HepG2 (cell line): ENCODE results near the gene CPXM2. TPM values are rescaled to one million over a fixed set of nuclear protein-coding genes. Genes with fewer than 3 reads are reported as not detected.

Experiments
- AFF4 ChIP-seq: sonication (generic); formaldehyde crosslinking; IDR thresholded peaks from 2 replicates; pipeline ENCODE4 v1.4.0; 2020; ENCODE audit warnings: missing genetic modification reagents
- KMT2A ChIP-seq: sonication (generic); formaldehyde crosslinking; IDR thresholded peaks from 2 replicates; pipeline ENCODE4 v1.4.0; 2020; ENCODE audit warnings: missing genetic modification reagents
- MTF1 ChIP-seq: sonication (generic); formaldehyde crosslinking; IDR thresholded peaks from 2 replicates; pipeline ENCODE4 v1.5.0; 2020; ENCODE audit warnings: missing genetic modification reagents
- PITX1 ChIP-seq: sonication (generic); formaldehyde crosslinking; IDR thresholded peaks from 2 replicates; pipeline ENCODE4 v1.5.1; 2020; ENCODE audit warnings: mild to moderate bottlenecking, missing genetic modification reagents
- RNF219 ChIP-seq: sonication (generic); formaldehyde crosslinking; IDR thresholded peaks from 2 replicates; pipeline ENCODE4 v1.5.0; 2020; ENCODE audit warnings: mild to moderate bottlenecking, missing genetic modification reagents
- ZFYVE20 ChIP-seq: sonication (generic); formaldehyde crosslinking; IDR thresholded peaks from 2 replicates; pipeline ENCODE4 v1.8.0; 2023; ENCODE audit warnings: low read depth, mild to moderate bottlenecking, moderate library complexity, missing genetic modification reagents, borderline replicate concordance
- ZNF337 ChIP-seq: sonication (generic); formaldehyde crosslinking; IDR thresholded peaks from 2 replicates; pipeline ENCODE4 v1.5.1; 2020; ENCODE audit warnings: missing genetic modification reagents, low read depth, mild to moderate bottlenecking, borderline replicate concordance
- polyA plus RNA-seq, 8 experiments: library from polyadenylated mRNA; depleted of rRNA in 3 of 8; stranded (reverse) in 7 of 8; unstranded in 1 of 8; fragments of >200 nt; fragmentation: Illumina TruSeq in 4 of 8; extraction: Trizol in 4 of 8; gene quantifications; 2 replicates each; pipeline versions ENCODE4 v1.2.1 to v1.2.3, GENCODE V29; 2011 to 2016; ENCODE audit warnings: low read depth in 4 of 8, missing spikeins in 1 of 8, mixed read lengths in 1 of 8; ENCODE audit not compliant: insufficient read depth in 1 of 8
- total RNA-seq, 5 experiments: library from RNA; depleted of rRNA; stranded (reverse); fragments of >200 nt; fragmentation: Illumina TruSeq; extraction: Trizol; gene quantifications; 2 replicates each; pipeline ENCODE4 v1.2.3, GENCODE V29; 2016; ENCODE audit warnings: low read depth in 1 of 5
- TF ChIP-seq, protein P1 (sequence below): sonication (generic); formaldehyde crosslinking; IDR thresholded peaks from 2 replicates; pipeline ENCODE4 v1.8.0; 2022; ENCODE audit warnings: missing genetic modification reagents, mild to moderate bottlenecking, moderate library complexity, borderline replicate concordance
- TF ChIP-seq, protein P2 (sequence below): sonication (generic); formaldehyde crosslinking; IDR thresholded peaks from 2 replicates; pipeline ENCODE4 v1.5.0; 2020; ENCODE audit warnings: missing genetic modification reagents, mild to moderate bottlenecking, borderline replicate concordance

The CPXM2 gene
- total and polyA plus RNA-seq, 2 of the 13 experiments (the other 11 are each of a cell fraction or from before 2014, with no cell fraction given): 0.03 TPM; not detected in 1

DNA sequence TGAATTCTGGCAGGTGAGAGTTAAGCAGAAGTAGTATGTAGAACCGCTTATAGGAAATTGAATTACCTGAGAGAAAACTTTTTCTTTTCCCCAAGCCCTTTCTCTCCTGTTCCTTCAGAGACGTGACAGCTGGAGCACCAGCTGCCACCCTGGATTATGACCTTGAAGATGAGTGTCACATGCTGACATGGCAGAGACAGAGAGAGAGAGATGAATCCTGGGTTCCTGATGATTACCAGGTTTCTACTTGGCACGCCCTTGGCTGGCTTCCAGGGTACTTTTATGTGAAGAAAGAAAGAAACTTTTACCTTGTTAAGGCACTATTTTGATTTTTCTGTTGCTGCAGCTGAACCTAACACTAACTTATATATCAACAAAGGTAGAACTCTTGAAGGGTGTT, 125.6 kb downstream of the CPXM2 start (continued):
- no peak for TF ChIP-seq RNF219
- TF ChIP-seq PITX1 (CRISPR knock-in tag): no peak
- TF ChIP-seq KMT2A (CRISPR knock-in tag): no peak
- TF ChIP-seq, protein P1, sequence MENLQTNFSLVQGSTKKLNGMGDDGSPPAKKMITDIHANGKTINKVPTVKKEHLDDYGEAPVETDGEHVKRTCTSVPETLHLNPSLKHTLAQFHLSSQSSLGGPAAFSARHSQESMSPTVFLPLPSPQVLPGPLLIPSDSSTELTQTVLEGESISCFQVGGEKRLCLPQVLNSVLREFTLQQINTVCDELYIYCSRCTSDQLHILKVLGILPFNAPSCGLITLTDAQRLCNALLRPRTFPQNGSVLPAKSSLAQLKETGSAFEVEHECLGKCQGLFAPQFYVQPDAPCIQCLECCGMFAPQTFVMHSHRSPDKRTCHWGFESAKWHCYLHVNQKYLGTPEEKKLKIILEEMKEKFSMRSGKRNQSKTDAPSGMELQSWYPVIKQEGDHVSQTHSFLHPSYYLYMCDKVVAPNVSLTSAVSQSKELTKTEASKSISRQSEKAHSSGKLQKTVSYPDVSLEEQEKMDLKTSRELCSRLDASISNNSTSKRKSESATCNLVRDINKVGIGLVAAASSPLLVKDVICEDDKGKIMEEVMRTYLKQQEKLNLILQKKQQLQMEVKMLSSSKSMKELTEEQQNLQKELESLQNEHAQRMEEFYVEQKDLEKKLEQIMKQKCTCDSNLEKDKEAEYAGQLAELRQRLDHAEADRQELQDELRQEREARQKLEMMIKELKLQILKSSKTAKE (CRISPR knock-in tag): no peak
- TF ChIP-seq, protein P2, sequence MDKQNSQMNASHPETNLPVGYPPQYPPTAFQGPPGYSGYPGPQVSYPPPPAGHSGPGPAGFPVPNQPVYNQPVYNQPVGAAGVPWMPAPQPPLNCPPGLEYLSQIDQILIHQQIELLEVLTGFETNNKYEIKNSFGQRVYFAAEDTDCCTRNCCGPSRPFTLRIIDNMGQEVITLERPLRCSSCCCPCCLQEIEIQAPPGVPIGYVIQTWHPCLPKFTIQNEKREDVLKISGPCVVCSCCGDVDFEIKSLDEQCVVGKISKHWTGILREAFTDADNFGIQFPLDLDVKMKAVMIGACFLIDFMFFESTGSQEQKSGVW (CRISPR knock-in tag): no peak
- no peak for TF ChIP-seq ZFYVE20
- no peak for TF ChIP-seq MTF1 (CRISPR knock-in tag)
- TF ChIP-seq ZNF337: no peak
- TF ChIP-seq AFF4: no peak
